CD14-positive monocyte (primary cell): ENCODE measurements around the gene SMS. TPM values are rescaled to one million over a fixed set of nuclear protein-coding genes. Genes with fewer than 3 reads are reported as not detected.

Experiments used
- DNase-seq, 3 donors: peaks; one replicate each; pipeline ENCODE4 v3.0.0-alpha.2; 2011 to 2022
- H2AFZ ChIP-seq: 2 replicates; pipeline ENCODE4 v1.6.0; 2012; ENCODE audit warnings: mild to moderate bottlenecking, low read depth, low read length, inconsistent platforms; ENCODE audit not compliant: insufficient read depth, poor library complexity, severe bottlenecking
- H3K27ac ChIP-seq, 2 donors: 1 replicate in 1 of 2; 2 replicates in 1 of 2; pipeline ENCODE4 v1.5.1; 2012 to 2013; ENCODE audit warnings: low read length in 2 of 2, control low read depth in 1 of 2, inconsistent platforms in 1 of 2, low read depth in 1 of 2, mild to moderate bottlenecking in 1 of 2
- H3K27me3 ChIP-seq, 2 donors: one replicate each; pipeline versions ENCODE4 v1.6.0 to v1.6.1; 2011 to 2013; ENCODE audit warnings: low read length in 2 of 2; ENCODE audit not compliant: control insufficient read depth in 2 of 2, insufficient read depth in 2 of 2
- H3K36me3 ChIP-seq, 2 donors: replicated peaks in 1 of 2; 1 replicate in 1 of 2; 2 replicates in 1 of 2; pipeline versions ENCODE4 v1.5.1 to v1.6.1; 2012 to 2013; ENCODE audit warnings: low read length in 2 of 2, control low read depth in 1 of 2, inconsistent platforms in 1 of 2, mild to moderate bottlenecking in 1 of 2; ENCODE audit not compliant: insufficient read depth in 2 of 2, control insufficient read depth in 1 of 2
- H3K4me1 ChIP-seq, 2 donors: 1 replicate in 1 of 2; 2 replicates in 1 of 2; pipeline versions ENCODE4 v1.5.1 to v1.6.1; 2012 to 2013; ENCODE audit warnings: low read length in 2 of 2, control low read depth in 1 of 2, inconsistent platforms in 1 of 2, mild to moderate bottlenecking in 1 of 2, moderate library complexity in 1 of 2; ENCODE audit not compliant: insufficient read depth in 2 of 2, control insufficient read depth in 1 of 2
- H3K4me2 ChIP-seq: replicated peaks from 2 replicates; pipeline ENCODE3; 2012; ENCODE audit warnings: low read length, moderate library complexity, mild to moderate bottlenecking; ENCODE audit not compliant: poor library complexity, severe bottlenecking; ENCODE audit errors: extremely low read depth
- H3K4me3 ChIP-seq, 3 experiments: fragments of 200-600 bp in 1 of 3; sonication (generic) in 1 of 3; replicated peaks in 1 of 3; 1 replicate in 2 of 3; 2 replicates in 1 of 3; pipeline ENCODE4 v1.5.1; 2011 to 2013; ENCODE audit warnings: low read length in 3 of 3, mild to moderate bottlenecking in 3 of 3, control low read depth in 2 of 3, low read depth in 2 of 3, inconsistent platforms in 1 of 3, moderate library complexity in 1 of 3
- H3K79me2 ChIP-seq: 2 replicates; pipeline ENCODE4 v1.6.0; 2012; ENCODE audit warnings: mild to moderate bottlenecking, control low read depth, inconsistent platforms, low read length, moderate library complexity; ENCODE audit not compliant: insufficient read depth
- H3K9ac ChIP-seq: 2 replicates; pipeline ENCODE4 v1.6.0; 2017; ENCODE audit warnings: low read length, mild to moderate bottlenecking; ENCODE audit not compliant: insufficient read depth, poor library complexity, severe bottlenecking
- H3K9me3 ChIP-seq, 2 donors: replicated peaks in 1 of 2; 1 replicate in 1 of 2; 2 replicates in 1 of 2; pipeline versions ENCODE4 v1.5.1 to v1.6.1; 2012 to 2013; ENCODE audit warnings: low read length in 2 of 2, control low read depth in 1 of 2; ENCODE audit not compliant: control insufficient read depth in 1 of 2, insufficient read depth in 1 of 2
- H4K20me1 ChIP-seq: 2 replicates; pipeline ENCODE4 v1.6.0; 2012; ENCODE audit warnings: mild to moderate bottlenecking, low read length, control low read depth, moderate library complexity; ENCODE audit not compliant: insufficient read depth
- H3K27ac Mint-ChIP-seq, 7 donors: one replicate each; pipeline ENCODE4 v1.8.0; 2020; ENCODE audit warnings: mild to moderate bottlenecking in 7 of 7, mixed read lengths in 7 of 7, moderate library complexity in 6 of 7, inconsistent platforms in 2 of 7
- H3K27me3 Mint-ChIP-seq, 3 donors: one replicate each; pipeline ENCODE4 v1.8.0; 2021 to 2022; ENCODE audit warnings: low read depth in 3 of 3, mild to moderate bottlenecking in 3 of 3, mixed read lengths in 3 of 3, moderate library complexity in 3 of 3, inconsistent platforms in 1 of 3
- H3K36me3 Mint-ChIP-seq, 2 donors: one replicate each; pipeline ENCODE4 v1.8.0; 2020; ENCODE audit warnings: mixed read lengths in 2 of 2, inconsistent platforms in 1 of 2, mild to moderate bottlenecking in 1 of 2
- H3K4me1 Mint-ChIP-seq: one replicate; pipeline ENCODE4 v1.8.0; 2020; ENCODE audit warnings: mild to moderate bottlenecking, mixed read lengths
- H3K4me3 Mint-ChIP-seq, 2 donors: one replicate each; pipeline ENCODE4 v1.8.0; 2020; ENCODE audit warnings: mild to moderate bottlenecking in 2 of 2, mixed read lengths in 2 of 2, moderate library complexity in 1 of 2
- H3K9me3 Mint-ChIP-seq, 7 donors: one replicate each; pipeline ENCODE4 v1.8.0; 2020 to 2022; ENCODE audit warnings: mixed read lengths in 7 of 7, mild to moderate bottlenecking in 6 of 7, moderate library complexity in 6 of 7, inconsistent platforms in 2 of 7
- CTCF ChIP-seq: fragments of 200-600 bp; IDR thresholded peaks from one replicate; pipeline ENCODE4 v1.8.0; 2022; ENCODE audit warnings: antibody characterized with exemption, mild to moderate bottlenecking
- WGBS: methylation state at CpG from one replicate; pipeline ENCODE4 v1.1.5; 2013; ENCODE audit warnings: missing lambda C conversion rate; ENCODE audit not compliant: insufficient coverage; 5-methylcytosine and 5-hydroxymethylcytosine counted together
- intact Hi-C, 2 donors: fragments of 100-400 bp; cut with micrococcal nuclease; formaldehyde crosslinking; loops; one replicate each; pipeline versions ENCODE4 v1.15.0 to v1.15.1; 2023
- polyA plus RNA-seq, 3 donors: library from polyadenylated mRNA; depleted of rRNA in 1 of 3; unstranded in 2 of 3; stranded (reverse) in 1 of 3; fragments of 300-500 nt in 2 of 3; fragments of >200 nt in 1 of 3; fragmentation: Illumina TruSeq in 2 of 3; gene quantifications; 1 replicate in 2 of 3; 2 replicates in 1 of 3; pipeline ENCODE4 v1.2.3, GENCODE V29; 2012 to 2021

The SMS gene
- polyA plus RNA-seq, 3 donors = 24.9 to 75.4 (median 70.8) TPM

GRCh38 chrX:21905953-21906352 is 34.6 kb upstream of the SMS start:
- DNase-seq = no peak
- Histone ChIP-seq H4K20me1 (no peaks in the 10 kb centered on the region), H3K36me3 (no peaks in the 10 kb centered on the region), H3K4me2 (no peak overlapping the region), H3K9me3 (no peaks in the 10 kb centered on the region), H3K9ac (no peak overlapping the region), H3K4me3 (no peak overlapping the region), H2AFZ (no peak overlapping the region), H3K27ac (no peak overlapping the region), H3K4me1 (no peaks in the 10 kb centered on the region), H3K79me2 (no peaks in the 10 kb centered on the region), H3K27me3 (no peaks in the 10 kb centered on the region)
- Mint-ChIP-seq H3K4me3 (no peak overlapping the region), H3K27ac (no peak overlapping the region), H3K9me3 (peaks cover 0 to 5% (median 0%) of the 10 kb centered on the region in 7 donors), H3K27me3 (no peaks in the 10 kb centered on the region), H3K4me1 (peaks cover 5% of the 10 kb centered on the region), H3K36me3 (no peaks in the 10 kb centered on the region)
- no CpG with 5 or more reads among the region's 3 CpGs for WGBS
- TF ChIP-seq CTCF = no peak
- intact Hi-C loops = no loop called here

- H3K79me2 ChIP-seq = no peaks in the 10 kb centered on the region
- DNase-seq = no peak
- Mint-ChIP-seq H3K4me1 (peaks cover 5% of the 10 kb centered on the region), H3K4me3 (no peak overlapping the region), H3K36me3 (no peaks in the 10 kb centered on the region), H3K27me3 (no peaks in the 10 kb centered on the region), H3K27ac (no peak overlapping the region), H3K9me3 (peaks cover 0 to 5% (median 0%) of the 10 kb centered on the region in 7 donors)
- H4K20me1 ChIP-seq = no peaks in the 10 kb centered on the region
- H3K4me3 ChIP-seq = no peak overlapping the region
- no peaks in the 10 kb centered on the region for H3K9me3 ChIP-seq
- H2AFZ ChIP-seq = no peak overlapping the region
- WGBS = no CpG with 5 or more reads among the region's 1 CpG
- TF ChIP-seq CTCF = no peak
- H3K4me2 ChIP-seq = no peak overlapping the region
- intact Hi-C loops = no loop called here
- H3K27ac ChIP-seq = no peak overlapping the region
- H3K36me3 ChIP-seq = no peaks in the 10 kb centered on the region
- H3K9ac ChIP-seq = no peak overlapping the region
- no peaks in the 10 kb centered on the region for H3K27me3 ChIP-seq
- no peaks in the 10 kb centered on the region for H3K4me1 ChIP-seq
These were observed 33.2 kb upstream of the SMS start for GRCh38 chrX:21907260-21907659.
